ENCODE results near the gene BSG.

DNA sequence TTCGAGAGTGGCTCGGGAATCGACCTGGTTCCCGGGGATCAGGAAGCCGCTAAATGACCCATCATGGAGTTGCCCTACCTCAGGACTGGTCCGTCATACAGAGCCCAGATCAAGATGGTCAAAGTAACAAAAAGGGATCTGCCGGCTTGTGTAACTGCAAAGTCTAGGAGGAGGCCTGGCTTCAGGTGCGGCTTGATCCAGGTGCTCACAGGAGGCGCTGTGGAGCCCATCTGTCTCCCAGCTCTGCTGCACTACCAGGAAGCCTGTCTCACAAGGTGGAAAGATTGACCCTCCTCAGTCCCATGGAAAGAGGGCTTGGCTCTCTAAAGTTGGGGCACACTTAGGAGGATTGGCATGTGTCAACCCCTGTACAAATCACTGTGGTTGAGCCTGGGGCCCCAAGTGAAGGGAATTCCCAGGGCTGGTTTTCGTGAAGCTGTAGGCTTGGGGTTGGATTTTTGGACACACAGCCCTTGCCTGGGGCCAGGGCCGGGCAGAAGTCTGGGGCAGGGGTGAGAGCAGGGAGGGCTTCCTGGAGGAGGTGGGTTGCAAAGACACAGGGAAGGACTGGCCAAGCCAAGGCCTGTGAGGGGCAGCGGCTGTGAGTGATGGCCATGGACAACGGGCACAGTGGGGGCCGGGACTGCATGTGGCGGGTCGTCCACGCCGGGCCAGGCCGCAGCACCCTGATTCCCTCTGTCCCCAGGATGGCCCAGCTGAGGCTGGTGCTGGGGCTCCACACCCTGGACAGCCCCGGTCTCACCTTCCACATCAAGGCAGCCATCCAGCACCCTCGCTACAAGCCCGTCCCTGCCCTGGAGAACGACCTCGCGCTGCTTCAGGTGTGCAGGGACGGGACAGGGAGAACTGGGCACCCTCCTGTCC is 24.3 kb upstream of the BSG start:
- TF ChIP-seq PRDM1 (tag by site-specific recombination; IDR thresholded peaks at IDR 0.05) = no peak
- no peak for TF ChIP-seq ZNF274 (IDR thresholded peaks at IDR 0.05; ENCODE audit: low read length)
- TF ChIP-seq ZNF274 (tag by site-specific recombination; IDR thresholded peaks at IDR 0.05; ENCODE audit: borderline replicate concordance) = no peak
- TF ChIP-seq, protein P1, sequence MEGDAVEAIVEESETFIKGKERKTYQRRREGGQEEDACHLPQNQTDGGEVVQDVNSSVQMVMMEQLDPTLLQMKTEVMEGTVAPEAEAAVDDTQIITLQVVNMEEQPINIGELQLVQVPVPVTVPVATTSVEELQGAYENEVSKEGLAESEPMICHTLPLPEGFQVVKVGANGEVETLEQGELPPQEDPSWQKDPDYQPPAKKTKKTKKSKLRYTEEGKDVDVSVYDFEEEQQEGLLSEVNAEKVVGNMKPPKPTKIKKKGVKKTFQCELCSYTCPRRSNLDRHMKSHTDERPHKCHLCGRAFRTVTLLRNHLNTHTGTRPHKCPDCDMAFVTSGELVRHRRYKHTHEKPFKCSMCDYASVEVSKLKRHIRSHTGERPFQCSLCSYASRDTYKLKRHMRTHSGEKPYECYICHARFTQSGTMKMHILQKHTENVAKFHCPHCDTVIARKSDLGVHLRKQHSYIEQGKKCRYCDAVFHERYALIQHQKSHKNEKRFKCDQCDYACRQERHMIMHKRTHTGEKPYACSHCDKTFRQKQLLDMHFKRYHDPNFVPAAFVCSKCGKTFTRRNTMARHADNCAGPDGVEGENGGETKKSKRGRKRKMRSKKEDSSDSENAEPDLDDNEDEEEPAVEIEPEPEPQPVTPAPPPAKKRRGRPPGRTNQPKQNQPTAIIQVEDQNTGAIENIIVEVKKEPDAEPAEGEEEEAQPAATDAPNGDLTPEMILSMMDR (tag by site-specific recombination; IDR thresholded peaks at IDR 0.05) = no peak
- TF ChIP-seq ZIC2 (tag by site-specific recombination; IDR thresholded peaks at IDR 0.05) = no peak
- no peak for TF ChIP-seq ZNF133 (tag by site-specific recombination; IDR thresholded peaks at IDR 0.05)
- TF ChIP-seq ZNF621 (tag by site-specific recombination; IDR thresholded peaks at IDR 0.05) = no peak
- TF ChIP-seq, protein P2, sequence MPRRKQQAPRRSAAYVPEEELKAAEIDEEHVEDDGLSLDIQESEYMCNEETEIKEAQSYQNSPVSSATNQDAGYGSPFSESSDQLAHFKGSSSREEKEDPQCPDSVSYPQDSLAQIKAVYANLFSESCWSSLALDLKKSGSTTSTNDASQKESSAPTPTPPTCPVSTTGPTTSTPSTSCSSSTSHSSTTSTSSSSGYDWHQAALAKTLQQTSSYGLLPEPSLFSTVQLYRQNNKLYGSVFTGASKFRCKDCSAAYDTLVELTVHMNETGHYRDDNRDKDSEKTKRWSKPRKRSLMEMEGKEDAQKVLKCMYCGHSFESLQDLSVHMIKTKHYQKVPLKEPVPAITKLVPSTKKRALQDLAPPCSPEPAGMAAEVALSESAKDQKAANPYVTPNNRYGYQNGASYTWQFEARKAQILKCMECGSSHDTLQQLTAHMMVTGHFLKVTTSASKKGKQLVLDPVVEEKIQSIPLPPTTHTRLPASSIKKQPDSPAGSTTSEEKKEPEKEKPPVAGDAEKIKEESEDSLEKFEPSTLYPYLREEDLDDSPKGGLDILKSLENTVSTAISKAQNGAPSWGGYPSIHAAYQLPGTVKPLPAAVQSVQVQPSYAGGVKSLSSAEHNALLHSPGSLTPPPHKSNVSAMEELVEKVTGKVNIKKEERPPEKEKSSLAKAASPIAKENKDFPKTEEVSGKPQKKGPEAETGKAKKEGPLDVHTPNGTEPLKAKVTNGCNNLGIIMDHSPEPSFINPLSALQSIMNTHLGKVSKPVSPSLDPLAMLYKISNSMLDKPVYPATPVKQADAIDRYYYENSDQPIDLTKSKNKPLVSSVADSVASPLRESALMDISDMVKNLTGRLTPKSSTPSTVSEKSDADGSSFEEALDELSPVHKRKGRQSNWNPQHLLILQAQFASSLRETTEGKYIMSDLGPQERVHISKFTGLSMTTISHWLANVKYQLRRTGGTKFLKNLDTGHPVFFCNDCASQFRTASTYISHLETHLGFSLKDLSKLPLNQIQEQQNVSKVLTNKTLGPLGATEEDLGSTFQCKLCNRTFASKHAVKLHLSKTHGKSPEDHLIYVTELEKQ (tag by site-specific recombination; IDR thresholded peaks at IDR 0.05; ENCODE audit: borderline replicate concordance) = no peak
- no peak for TF ChIP-seq ZNF704 (tag by site-specific recombination; IDR thresholded peaks at IDR 0.05)
- no peak for TF ChIP-seq ZNF596 (tag by site-specific recombination; IDR thresholded peaks at IDR 0.05)
- no peak for TF ChIP-seq ZNF16 (tag by site-specific recombination; IDR thresholded peaks at IDR 0.05; ENCODE audit: low read depth)
- no peak for TF ChIP-seq RBAK (tag by site-specific recombination; IDR thresholded peaks at IDR 0.05)
- TF ChIP-seq, protein P3, sequence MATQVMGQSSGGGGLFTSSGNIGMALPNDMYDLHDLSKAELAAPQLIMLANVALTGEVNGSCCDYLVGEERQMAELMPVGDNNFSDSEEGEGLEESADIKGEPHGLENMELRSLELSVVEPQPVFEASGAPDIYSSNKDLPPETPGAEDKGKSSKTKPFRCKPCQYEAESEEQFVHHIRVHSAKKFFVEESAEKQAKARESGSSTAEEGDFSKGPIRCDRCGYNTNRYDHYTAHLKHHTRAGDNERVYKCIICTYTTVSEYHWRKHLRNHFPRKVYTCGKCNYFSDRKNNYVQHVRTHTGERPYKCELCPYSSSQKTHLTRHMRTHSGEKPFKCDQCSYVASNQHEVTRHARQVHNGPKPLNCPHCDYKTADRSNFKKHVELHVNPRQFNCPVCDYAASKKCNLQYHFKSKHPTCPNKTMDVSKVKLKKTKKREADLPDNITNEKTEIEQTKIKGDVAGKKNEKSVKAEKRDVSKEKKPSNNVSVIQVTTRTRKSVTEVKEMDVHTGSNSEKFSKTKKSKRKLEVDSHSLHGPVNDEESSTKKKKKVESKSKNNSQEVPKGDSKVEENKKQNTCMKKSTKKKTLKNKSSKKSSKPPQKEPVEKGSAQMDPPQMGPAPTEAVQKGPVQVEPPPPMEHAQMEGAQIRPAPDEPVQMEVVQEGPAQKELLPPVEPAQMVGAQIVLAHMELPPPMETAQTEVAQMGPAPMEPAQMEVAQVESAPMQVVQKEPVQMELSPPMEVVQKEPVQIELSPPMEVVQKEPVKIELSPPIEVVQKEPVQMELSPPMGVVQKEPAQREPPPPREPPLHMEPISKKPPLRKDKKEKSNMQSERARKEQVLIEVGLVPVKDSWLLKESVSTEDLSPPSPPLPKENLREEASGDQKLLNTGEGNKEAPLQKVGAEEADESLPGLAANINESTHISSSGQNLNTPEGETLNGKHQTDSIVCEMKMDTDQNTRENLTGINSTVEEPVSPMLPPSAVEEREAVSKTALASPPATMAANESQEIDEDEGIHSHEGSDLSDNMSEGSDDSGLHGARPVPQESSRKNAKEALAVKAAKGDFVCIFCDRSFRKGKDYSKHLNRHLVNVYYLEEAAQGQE (tag by site-specific recombination; IDR thresholded peaks at IDR 0.05) = no peak
- TF ChIP-seq ZNF350 (tag by site-specific recombination; IDR thresholded peaks at IDR 0.05) = no peak
- TF ChIP-seq BCL11A (tag by site-specific recombination; IDR thresholded peaks at IDR 0.05; ENCODE audit: low read depth) = no peak
